ENCODE data around the gene LEF1. TPM values are rescaled to one million over a fixed set of nuclear protein-coding genes. Genes with fewer than 3 reads are reported as not detected.

The LEF1 gene
- total and polyA plus RNA-seq, 2 experiments from 2014 or later = 0.50 to 0.73 TPM

GRCh38 chr4:108191269-108191914, 22.7 kb upstream of the LEF1 start (continued):
- TF ChIP-seq CREB1 (CRISPR knock-in tag; IDR thresholded peaks at IDR 0.05; ENCODE audit: low read depth) (no peak), POLR2AphosphoS5 (IDR thresholded peaks at IDR 0.05; ENCODE audit: low read depth) (no peak), STAT1 (IDR thresholded peaks at IDR 0.05; ENCODE audit: unreplicated experiment) (no peak), JUNB (IDR thresholded peaks at IDR 0.05; ENCODE audit: unreplicated experiment) (no peak), ZNF462 (CRISPR knock-in tag; IDR thresholded peaks at IDR 0.05) (no peak)

GRCh38 chr4:108188770-108189169, 20.0 kb upstream of the LEF1 start:
- no peaks in the 10 kb centered on the region for H3K79me2 ChIP-seq (replicated peaks; ENCODE audit: insufficient read depth)
- no peak overlapping the region for H3K27ac Mint-ChIP-seq
- no peak overlapping the region for H3K27ac ChIP-seq (ENCODE audit: low read depth)
- H3K9me3 Mint-ChIP-seq = no peaks in the 10 kb centered on the region
- H2AFZ ChIP-seq = no peak overlapping the region
- H3K27me3 Mint-ChIP-seq (ENCODE audit: insufficient read depth, low read depth, poor library complexity) = peaks cover 27% of the 10 kb centered on the region
- H4K20me1 ChIP-seq (replicated peaks; ENCODE audit: insufficient read depth) = no peaks in the 10 kb centered on the region
- no peak overlapping the region for H3K4me3 Mint-ChIP-seq
- no peaks in the 10 kb centered on the region for H3F3A ChIP-seq (replicated peaks; ENCODE audit: low read depth)
- H3K36me3 Mint-ChIP-seq (ENCODE audit: low read depth) = no peaks in the 10 kb centered on the region
- no peak for ATAC-seq
- H3K4me1 Mint-ChIP-seq = peaks cover 25% of the 10 kb centered on the region
- H3K4me3 ChIP-seq = no peak overlapping the region
- no peak for DNase-seq (ENCODE audit: low spot score)
- no peaks in the 10 kb centered on the region for H3K9me2 ChIP-seq (ENCODE audit: insufficient read depth)
- H3K36me3 ChIP-seq (ENCODE audit: insufficient read depth) = no peaks in the 10 kb centered on the region
- peaks cover 20% of the 10 kb centered on the region for H3K4me1 ChIP-seq (ENCODE audit: insufficient read depth)
- H3K27me3 ChIP-seq (ENCODE audit: insufficient read depth) = peaks cover 61% of the 10 kb centered on the region
- H3K4me2 ChIP-seq = no peak overlapping the region
- TF ChIP-seq CTCF (conservative IDR thresholded peaks at IDR 0.05; ENCODE audit: low read depth in 2 of 2) = no peak
- no peak for TF ChIP-seq CREB1 (CRISPR knock-in tag; IDR thresholded peaks at IDR 0.05; ENCODE audit: low read depth)
- no peak for TF ChIP-seq ZNF331 (CRISPR knock-in tag; IDR thresholded peaks at IDR 0.05; ENCODE audit: low read depth)
- TF ChIP-seq EZH2phosphoT487 (IDR thresholded peaks at IDR 0.05; ENCODE audit: unreplicated experiment) = no peak
- no peak for TF ChIP-seq ZNF114 (CRISPR knock-in tag; IDR thresholded peaks at IDR 0.05)

Data from GM23338 (cell line).